Activated naive CD4-positive, alpha-beta T cell treated with Interleukin-2 at 50 U/mL for 16 hours (primary cell): ENCODE measurements around the gene KCNS3.
A peak's percentile ranks its signal among the peaks of the same experiment; 100 is the strongest.

Experiments
- DNase-seq: peaks from one replicate; pipeline ENCODE4 v3.0.0-alpha.2; 2020

The KCNS3 gene, protein sequence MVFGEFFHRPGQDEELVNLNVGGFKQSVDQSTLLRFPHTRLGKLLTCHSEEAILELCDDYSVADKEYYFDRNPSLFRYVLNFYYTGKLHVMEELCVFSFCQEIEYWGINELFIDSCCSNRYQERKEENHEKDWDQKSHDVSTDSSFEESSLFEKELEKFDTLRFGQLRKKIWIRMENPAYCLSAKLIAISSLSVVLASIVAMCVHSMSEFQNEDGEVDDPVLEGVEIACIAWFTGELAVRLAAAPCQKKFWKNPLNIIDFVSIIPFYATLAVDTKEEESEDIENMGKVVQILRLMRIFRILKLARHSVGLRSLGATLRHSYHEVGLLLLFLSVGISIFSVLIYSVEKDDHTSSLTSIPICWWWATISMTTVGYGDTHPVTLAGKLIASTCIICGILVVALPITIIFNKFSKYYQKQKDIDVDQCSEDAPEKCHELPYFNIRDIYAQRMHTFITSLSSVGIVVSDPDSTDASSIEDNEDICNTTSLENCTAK

DNA sequence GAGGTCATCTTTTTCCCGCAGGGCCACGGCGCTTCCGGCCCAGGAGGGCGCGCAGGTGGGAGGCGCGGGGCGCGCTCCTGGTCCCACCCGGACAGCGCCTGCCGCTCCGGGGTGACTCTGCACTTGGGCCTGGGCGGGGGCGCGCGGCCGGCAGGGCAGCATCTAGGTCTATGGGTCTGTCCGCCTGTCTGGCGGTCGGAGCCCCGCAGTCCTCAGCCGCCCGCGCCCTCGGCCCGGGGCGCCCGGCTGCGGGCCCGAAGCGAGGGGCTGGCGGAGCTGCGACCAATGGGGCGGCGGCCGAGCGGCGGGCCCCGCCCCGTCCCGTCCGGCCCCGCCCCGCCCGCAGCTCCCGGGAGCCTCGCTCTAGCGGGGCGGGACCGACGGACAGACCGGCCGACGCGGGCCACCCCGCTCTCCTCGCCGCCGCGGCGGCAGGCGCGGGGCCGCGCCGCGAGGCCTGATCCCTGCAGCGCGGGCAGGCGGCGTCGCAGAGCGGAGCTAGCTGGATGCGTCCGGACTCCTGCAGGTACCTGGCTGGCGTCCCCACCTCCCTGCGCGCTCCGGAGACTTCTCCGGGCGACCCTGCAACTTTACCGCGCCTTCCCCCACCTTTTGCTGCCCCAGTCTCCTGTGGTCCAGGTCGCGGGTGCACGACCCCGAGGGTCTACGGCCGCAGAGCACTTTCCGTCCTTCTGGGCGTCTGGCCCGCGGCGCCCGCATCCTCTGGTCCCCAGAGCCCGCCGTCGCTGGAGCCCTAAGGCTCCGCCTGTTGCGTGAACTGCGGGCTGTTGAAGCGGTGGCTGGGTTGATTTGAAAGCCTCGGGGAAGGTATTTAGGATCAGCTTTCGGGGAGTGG is at the start of gene KCNS3:
Gene KCNS3, plus strand, starts transcription at position 387 of the 856 bp plus-strand sequence. CDS start 52,342 bp downstream, outside the sequence.
- DNase-seq = no peak

DNA sequence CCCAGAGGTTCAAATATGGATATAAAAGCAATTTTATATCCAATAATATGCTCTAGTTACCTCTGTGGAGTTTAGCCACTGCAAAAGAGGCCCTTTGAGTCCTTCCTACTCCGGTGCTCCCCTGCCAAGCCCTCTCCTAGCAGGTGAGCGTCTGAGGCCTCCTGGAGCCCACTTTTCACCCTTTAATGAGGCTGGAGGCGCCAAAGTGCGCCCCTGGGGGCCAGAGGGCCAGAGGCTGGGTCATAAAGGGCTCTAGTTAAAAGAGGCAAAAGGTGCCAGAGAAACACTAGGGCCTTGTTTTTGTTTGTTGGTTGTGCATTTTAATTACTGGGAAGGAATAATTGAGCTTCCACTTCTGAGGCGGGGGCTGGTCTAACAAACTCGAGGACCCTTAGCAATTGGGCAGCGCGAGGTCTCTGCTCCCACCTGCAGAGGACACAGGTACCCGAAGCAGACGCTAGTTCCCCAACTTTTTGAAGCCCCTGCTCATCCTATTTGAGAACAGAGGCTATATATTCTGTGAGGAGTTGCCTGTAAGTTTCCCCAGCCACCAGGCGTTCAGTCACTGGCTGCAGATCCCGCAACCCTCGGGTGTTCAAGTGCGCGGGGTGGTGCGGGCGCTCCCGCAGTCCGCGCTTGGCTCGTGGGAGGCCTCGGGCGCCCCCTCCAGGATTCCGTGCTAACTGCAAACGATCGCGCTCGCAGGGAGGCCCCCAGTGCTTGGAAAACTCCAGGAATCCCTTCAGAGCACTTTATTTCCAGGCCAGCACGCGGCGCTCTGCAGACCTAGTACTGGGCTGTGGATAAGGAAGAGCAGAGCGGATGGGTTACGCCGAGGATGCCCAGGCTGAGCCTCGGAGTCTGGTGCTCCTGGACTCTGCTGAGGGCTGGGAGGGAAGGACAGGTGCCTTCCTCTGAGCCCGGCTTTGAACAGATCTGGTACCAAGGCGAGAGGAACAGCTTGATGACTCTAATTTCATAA is 48.1 kb upstream of the KCNS3 start:
- DNase-seq = peak; percentile 26

DNA sequence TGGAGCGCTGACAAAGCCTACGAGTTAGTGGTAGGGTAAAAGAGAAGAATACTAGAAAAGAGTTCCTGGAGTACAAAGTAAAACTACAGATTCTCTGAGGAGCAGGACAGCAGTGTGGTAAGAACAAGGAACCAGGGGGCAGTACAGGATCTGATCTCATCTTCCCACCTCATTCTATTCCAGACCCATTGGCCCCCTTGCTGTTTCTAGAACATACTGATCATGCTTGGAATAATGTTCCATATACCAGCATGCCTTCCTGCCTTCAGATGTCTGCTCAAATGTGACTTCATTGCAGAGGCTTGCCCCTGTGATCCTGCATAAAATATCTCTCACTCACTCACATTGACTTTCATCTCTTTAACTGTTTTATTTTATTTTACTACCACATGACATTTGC is 43.0 kb upstream of the KCNS3 start:
- no peak for DNase-seq

DNA sequence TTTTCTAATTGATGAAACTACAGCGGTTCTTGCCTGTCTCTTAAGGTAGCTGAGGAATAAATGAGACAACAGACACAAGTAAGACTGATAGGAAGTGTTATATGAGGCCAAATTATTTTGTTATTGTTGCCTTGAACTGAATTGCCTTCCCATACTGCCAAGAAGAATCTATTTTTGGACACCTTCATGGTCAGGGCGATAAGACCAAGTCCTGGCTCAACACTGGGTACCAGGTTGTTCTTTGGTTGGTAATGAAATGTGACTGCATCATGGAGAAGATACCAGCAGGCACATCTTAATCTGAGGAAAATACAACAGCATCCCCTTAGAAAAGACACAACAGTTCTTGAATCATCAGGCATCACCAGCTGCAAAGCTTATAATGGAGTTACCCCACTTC is 38.5 kb upstream of the KCNS3 start:
- DNase-seq = no peak

DNA sequence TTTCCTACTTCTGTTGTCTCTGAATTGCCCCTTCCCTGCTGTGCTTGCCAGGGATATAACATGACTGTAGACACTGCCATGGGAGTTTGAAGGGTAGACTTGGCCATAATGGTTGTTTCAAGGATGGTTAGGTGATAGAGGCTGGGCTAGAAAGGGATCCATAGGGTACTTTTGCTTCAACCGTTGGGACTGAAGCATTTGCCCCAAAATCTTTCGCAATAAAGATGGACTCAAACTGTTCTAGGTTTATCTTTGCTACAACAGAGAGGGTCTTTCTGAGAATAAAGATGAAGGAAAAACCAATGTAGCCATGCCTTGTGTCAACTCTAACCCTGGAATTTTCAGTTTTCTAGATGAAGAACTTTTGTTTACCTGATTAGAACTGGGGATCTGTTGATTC is 35.0 kb upstream of the KCNS3 start:
- DNase-seq = no peak

DNA sequence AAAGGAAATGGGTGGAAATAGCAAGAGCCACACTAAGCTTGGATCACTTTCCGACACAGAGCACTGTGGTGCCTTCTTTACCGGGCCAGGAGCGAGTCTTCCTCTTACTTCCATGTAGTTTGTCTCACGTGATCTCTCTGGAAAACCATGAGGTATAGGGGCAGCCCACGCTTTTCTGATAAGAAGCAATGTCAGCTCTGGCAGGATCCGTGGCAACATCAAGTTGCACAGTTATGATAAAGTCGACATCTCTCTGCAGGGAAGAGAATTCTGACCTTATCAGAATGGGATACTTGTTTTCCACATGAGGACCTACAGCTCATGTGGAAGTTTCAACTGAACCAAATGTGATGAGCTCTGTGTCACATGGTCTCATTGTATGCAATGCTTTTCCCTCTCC is 32.7 kb upstream of the KCNS3 start:
- no peak for DNase-seq

DNA sequence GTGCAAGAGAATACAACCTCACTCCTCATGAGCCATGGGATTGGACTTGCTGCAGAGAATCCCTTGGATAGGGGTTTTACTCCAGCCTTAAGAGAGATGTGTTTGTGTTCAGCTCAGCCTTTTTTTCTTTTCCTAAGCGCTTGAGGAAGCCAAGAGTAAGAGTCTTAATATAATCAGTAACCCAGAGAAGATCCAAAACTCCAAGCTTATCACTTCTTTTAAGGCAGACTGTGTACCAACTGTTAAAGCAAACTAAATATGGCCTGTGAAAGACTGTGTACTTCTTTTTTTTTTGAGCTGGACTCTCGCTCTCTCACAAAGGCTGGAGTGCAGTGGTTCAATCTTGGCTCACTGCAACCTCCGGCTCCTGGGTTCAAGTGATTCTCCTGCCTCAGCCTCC is 31.8 kb upstream of the KCNS3 start:
- DNase-seq = no peak

DNA sequence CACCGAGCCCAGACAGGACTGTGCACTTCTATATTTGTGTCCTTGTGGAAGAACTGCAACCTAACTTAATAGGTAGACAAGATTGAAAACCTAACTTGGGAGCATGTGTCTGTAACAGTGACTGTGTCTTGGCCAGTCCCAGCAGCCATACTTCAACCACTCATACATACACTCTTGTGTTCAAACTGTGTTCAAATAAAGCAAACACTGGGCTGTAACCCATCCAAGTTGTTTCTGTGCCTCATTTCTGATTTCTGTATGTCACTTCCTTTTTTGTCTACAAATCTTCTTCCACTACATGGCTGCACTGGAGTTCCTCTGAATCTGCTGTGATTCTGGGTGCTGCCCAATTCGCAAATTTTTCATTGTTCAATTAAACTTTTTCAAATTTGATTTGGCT is 31.2 kb upstream of the KCNS3 start:
- DNase-seq = no peak

DNA sequence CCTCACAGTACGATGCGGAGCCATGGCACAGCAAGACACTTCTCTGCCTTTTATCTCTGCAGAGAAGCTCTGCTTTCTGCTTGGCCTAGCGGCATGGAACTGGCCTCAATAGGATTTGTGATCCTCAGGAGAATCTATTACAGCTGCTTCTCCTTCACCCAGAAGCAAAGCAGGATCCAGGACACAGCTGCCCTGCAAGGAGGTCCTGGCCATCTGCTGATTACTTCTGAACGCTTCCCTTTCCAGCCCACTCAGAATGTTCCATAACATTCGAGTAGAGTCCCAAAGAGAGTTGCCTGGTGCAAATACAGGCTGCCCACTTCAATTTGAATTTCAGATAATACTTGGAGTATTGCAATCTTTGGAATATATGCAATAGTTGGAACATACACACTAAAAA is 29.2 kb upstream of the KCNS3 start:
- no peak for DNase-seq

DNA sequence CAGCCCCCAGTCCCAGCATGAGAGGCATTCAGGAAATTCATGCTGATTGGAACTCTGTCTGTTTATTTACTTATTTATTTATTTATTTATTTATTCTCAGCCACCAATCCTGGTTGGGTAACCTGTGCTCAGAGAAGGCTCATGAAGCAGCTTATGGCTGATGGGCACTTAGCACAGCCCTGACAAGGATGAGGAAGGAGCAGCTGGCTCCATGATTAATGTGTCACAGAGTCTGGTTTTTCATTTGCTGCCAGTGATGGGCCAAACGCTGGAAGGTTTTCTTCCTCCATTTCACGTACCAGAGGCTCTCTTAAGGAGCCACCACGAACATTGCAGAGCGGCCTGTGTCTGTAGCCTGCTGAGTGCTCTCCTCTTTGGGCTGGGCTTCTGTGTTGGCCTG is 28.3 kb upstream of the KCNS3 start:
- no peak for DNase-seq

DNA sequence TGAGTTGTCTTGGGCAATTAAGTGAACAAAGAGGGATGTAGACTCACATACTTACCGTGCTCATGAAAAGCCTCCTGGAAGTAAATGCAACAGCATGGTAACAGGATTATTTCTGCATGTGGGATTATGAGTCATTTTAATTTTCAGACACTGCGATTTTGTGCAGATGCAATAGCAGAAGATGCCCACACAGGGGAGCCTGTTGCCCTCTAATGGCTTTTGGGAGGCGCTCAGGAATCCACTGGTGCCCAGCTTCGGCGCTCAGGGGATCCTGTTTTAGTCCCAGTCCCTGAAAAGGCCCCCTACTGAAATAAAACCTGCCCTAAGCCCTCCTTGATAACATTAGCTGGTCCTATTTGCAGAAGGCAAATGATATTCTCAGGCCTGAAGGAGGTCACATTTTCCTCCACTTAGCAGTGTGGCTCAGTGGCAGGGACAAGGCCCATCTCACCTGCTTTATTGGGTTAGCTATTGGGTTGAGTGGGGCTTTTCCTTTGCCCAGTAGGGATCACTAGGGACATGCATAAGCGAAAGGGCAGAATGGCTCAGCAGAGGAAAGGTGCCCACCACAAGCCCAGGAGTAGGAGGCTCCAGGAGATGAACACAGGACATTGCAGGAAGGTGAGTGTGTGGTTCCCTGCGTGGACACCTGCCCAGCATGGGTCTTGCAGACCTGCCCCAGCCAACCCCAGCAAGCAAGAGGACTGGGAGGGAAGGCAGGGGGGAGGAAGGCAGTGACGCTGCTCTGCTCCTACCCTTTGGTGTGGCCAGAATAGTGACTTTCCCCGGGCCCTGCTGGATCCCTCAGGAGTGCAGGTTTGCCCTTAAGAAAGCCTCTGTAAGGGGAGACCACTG is 26.5 kb upstream of the KCNS3 start:
- no peak for DNase-seq

DNA sequence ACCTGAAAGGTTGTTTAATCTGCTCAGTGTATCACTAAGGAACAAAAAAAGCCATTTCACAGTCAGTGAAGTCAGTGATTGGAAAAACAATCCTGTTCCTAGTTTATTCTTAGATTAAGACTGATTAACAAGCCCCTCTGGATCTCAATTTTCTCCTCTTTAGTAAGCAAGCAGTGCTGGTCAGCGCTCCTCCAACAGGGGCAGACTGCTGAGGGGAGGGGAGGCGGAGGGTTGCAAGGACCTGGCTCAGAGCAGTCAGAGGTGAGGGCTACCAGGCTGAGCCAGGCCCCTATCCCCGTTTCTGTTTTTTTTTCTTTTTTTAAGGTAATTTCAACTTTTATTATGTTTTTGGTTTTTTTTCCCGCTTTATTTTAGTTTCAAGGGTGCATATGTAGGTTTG is 24.7 kb upstream of the KCNS3 start:
- no peak for DNase-seq

DNA sequence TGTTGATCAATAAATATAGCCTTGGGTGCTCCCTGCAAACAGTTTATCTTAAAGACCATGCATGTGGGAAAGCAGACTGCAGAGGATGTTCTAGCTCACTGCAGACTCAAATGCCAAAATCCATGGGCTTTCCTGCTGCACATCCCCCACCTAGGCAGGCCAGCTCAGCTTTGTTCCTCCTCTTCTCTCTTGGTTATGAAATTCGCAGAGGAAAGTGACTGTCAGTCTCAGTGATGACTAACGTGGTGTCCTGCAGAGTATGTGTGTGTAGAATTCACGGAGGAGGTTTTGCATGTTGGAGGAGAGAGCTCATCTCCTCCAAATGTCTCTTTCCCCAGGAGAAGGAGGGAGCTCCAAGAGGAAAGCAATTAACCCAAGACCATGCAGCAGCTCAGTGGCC is 21.4 kb upstream of the KCNS3 start:
- DNase-seq = no peak

DNA sequence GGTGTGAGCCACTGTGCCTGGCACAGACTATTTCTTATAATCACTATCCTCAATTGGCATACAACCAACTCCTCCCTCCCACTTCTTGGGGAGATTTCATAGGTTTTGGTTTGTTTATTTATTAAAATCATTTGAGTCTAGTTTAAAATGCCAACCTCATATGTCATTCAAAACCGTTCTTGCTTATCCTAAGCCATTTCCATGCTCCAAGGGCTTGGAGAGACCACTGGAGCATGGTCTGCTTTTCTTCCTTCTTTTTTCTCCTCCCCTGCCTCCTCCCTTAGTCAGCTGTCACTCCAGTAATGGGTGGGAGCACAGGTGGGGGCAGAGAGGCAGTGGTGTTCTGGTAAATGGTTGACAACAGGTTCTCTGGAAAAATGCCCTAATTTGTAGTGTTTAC is 20.4 kb upstream of the KCNS3 start:
- DNase-seq = no peak

DNA sequence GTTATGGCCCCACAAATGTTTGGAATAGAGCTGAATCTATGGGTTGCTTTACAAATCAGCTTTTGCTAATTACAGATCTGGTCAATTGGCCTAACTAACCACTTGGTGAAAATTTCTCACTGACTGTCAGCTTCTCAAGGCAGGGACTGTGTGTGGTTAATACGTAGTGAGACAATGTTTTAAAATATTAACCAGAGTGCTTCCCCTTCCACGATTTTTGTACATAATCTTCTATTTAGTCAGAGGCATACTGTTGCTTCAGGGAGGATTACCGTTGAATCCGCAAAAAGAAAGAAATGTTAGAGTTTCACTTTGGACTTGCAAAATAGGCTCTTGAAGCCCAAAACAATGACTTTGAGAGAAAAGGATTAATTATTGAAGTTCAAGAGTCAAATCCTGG is 14.9 kb upstream of the KCNS3 start:
- DNase-seq = no peak

DNA sequence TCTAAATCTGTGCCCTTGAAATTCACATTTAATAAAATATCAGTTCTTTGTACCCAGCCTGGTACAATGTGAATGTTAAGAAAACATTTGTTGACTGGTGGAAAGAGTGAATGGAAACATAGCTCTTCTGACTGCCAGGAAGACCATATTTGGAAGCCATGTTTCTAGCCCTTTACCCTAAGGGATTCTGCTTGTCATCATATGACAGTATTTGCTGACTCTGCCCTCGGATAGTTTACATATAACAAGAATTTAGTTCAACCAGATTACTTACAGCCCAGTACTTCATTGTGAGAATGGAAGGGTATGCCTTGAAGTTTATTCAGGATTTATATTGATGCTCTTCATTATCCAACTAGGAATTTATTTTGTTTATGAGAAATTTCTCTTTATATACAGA is 13.8 kb upstream of the KCNS3 start:
- no peak for DNase-seq

DNA sequence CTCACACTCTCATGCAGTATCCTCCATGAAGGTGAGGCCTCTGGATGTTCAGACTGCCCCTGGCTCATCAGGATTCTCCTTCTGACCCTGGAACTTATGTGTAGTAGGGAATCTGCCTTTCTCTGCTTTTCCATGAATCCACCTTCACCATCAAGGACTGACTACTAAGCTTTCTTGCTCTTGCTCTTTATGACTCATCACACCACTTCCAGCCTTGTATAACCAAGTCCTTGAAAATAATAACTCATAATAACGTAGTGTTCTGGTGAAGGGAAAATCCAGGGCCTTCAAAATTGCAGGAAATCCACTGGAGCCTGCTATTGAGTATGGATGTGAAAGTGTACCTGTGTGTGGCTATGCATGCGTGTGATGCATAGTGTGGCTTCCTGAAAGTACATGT is 11.3 kb upstream of the KCNS3 start:
- DNase-seq = no peak

DNA sequence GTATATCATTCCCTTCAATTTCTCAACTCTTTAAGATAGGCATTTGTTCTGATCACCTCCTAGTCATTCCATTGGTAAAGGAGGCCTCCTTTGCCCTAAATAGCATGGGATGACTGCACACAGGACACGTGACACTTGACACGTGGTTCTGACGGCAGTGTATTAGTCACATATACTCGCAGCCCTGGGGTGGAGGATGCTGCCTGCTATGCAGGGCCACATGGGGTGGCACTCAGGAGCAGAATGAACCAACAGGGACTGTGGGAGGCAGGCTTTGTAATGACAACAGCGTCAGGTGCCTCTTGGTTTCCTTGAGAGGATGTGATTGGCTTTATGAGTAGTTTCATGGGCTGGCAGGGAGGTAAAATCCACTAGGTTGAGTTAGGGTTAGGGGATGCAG is 9.3 kb upstream of the KCNS3 start:
- no peak for DNase-seq

DNA sequence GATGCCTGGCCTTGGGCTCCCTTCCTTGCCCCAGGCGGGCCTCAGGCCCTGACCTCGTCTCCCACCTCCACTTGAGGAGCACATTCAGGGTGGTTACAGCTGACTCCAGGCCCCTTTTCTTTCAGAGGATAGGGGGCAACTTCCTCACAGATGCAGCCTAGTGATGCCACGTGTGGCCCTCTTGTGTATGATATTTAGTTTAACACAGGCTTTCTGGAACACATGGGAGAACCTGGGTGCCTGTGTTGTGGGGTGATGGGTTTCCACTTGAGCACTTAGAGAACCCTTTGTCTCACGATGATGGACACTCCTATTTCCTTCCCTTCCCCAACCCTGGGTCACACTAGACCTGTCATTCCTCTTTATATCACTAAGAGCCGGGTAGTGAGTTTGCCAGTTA is 6.8 kb upstream of the KCNS3 start:
- no peak for DNase-seq

DNA sequence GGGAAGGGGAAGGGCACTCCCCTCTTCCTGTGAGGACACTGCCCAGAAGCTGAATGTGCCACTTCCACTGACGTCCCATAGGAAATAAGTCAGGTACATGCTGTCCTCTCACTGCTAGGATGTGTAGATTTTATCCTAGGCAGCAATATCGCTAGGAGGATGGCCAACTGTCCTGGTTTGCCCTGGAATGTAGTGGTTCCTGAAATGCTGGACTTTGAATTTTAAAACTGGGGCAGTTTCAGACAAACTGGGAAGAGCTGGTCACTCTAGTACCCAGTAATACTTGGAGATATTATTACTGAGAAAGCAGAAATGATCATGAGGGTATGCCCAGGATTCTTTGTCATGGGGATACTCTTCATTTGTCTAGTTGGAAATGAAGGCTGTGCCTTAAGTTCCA is 5.4 kb upstream of the KCNS3 start:
- no peak for DNase-seq

DNA sequence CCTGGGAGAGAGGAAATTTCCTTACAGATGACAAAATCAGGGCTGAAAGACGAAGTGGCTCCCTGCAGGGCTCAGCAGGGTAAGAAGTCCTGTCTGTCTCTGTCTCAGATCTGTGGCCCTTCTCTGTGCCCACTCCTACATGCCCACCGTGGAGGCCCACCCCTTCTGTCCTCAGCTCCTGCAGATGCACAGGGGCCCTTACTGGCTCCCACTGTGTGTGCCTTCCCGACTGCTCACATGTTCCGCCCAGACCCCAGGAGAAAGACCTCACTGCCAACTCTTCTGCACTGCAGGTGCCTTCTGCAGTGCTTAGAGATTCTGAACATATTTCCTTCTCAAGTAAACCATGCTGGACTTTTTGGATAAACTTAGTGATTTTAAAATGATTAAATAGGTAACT is 1.9 kb upstream of the KCNS3 start:
- DNase-seq = no peak

DNA sequence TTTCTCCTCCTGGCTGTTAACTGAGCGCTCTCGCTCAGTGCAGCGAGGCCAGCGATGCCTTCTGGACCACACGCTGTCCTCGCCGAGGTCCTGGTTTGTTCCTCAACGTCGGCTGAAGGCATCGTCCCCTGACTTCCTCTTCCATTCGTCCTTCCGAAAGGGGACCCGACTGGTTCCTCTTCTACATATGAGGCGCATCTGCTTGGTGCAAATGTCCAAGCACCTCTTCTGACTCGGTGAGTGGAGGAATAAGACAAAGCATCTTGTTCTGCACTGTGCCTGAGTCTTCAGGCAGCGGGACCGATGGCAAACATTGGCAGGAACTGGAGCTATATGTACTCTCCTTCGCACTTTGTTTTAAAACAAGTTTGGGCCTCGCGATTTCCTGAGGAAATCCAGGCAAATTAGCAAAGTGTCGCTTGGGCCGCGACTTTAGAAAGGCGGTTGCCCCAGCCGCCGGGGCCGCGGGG is 621 bp upstream of the KCNS3 start:
- no peak for DNase-seq
